Hypothalamus (tissue), 51 donors: ENCODE data around the gene NR3C2.
"Not testable (repeated sequence)": the region's sequence is repeated elsewhere in the genome, so short reads cannot be mapped to it uniquely, and the experiment has no call there.

Source experiments
- DNase-seq, 51 donors: peaks; one replicate each; lab custom pipeline; 2025; lab: John Stamatoyannopoulos, UW

NR3C2 gene

DNA sequence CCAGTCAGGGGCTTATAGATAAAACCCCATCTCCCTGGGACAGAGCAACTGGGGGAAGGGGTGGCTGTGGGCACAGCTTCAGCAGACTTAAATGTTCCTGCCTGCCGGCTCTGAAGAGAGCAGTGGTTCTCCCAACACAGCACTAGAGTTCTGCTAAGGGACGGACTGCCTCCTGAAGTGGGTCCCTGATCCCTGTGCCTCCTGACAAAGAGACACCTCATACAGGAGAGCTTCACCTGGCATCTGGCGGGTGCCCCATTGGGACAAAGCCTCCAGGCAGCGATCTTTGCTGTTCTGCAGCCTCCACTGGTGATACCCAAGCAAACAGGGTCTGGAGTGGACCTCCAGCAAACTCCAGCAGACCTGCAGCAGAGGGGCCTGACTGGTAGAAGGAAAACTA is 359.1 kb downstream of the NR3C2 start:
- not testable (repeated sequence) for DNase-seq

DNA sequence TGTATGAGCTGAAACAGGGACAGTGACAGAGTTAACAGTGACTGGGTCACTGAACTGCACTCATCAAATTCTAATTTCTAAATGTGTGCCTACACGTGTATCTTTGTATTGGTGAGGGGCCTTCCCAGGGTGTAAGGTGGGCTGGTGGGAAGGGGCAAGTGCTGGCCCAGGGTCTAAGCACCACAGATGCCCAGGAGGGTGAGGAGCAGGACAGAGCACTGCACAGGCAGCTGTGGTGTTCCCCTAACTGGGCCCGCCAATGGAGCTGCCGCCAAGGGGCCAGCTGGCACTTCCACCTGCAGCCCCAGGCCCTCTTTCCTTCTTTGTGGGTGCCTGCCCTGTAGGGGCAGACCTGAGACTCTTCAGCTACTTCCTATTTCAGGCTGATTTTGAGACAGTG is 360.5 kb downstream of the NR3C2 start:
- DNase-seq: no peak

DNA sequence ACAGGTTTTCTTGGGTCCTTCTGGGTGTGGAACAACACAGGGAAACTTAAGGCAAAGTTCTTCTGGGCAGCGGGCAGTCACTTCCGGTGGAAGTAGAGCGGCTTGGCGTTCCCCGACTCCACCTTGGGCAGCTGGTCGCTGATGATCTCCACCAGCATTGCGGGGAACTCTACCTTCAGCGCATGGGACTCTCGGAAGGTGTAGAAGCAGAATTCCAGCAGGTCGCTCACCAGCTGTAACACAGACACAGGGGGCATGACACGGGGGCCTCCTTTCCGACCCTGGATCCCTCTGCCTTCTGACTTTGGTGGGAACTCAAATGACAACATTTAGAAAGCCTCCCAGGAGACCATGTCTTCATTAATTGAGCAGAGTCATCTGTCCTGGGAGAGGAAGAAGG is 360.9 kb downstream of the NR3C2 start:
- no peak for DNase-seq

DNA sequence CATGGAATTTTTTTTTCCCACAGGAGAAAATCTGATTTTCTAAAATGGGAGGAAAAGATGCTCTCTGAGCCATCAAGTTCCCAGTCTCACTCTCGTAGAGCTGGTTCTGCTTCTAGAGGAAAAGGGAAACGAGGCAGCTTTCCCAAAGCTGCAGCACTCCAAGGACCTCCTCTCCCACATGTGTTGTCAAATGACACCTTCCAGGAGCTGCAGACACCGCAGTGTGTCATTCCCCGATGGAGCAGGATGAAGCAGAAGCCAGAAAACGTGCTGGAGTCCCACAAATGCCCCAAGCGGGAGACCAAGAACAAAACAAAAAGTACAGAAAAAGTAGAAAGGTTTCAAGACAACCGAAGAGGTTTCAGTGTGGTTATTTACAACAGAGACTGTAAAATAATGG is 362.3 kb downstream of the NR3C2 start:
- no peak for DNase-seq

DNA sequence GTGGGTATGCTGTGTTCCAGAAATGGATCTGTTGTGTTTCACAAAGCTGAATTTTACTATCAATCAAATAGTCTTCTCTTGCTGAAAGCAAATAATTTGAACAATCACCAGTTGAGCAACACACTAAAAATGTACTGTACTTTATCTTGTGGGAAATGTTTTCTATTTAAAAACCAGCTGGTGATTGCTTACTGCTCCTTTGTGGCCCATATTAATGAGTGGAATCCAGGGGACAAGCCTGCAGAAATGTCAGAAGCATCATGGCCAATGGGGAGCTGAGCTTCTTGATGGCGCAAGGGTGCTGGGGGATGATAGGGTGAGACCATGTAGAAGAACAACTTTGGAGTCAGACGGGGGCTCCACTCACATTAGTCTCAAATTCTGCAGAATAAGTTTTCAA is 364.2 kb downstream of the NR3C2 start:
- no peak for DNase-seq

DNA sequence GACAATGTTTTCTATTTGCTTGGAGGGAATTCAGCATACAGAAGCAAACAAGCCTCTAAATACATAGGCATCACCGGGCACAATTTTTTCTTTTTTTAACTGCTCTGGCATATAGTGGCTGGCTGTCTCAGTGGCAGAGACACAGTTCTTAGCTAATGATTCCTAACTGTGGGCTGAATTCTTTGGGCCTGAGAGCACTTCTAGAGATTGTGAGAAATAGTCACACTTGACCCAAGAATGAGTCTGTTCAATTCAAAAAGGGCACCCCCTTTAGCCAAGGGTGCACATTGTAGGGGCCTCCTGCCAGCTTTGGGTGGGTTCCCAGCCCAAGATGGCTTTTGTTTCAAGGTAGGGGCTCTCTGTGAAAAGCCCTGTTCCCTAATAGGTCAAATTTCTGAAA is 364.6 kb downstream of the NR3C2 start:
- no peak for DNase-seq

DNA sequence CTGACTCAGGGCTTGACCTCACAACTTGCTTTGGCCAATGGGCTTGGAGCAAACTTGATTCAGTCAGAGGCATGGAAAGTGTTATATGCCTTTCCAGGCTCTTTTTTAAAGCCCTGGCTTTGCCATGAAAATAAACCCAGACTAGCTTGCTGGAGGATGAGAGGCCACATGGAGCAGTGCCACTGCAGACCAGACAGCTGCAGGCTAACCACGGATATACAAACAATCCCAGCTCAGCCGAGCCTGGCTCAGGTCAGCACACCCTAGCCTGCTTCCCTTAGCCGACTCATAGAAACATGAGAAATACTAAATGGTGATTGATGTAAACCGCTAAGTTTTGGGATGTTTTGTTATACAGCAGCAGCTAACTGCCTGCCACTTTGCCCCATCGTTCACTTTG is 365.2 kb downstream of the NR3C2 start:
- no peak for DNase-seq

DNA sequence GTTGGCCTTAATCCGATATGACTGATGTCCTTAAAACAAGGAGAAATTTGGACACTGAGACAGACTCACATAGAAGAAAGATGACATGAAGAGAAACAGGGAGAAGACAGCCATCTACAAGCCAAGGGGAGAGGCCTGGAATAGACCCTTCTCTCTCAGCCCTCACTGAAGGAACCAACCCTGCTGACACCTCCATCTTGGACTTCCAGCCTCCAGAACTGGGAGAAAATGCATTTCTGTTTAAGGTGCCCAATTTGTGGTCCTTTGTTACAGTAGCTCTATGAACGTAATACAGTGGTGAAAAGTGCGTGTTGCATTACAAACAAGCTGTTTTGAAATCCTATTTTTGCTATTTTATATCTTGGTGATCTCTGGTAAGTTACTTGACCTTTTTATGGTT is 366.8 kb downstream of the NR3C2 start:
- DNase-seq: no peak

DNA sequence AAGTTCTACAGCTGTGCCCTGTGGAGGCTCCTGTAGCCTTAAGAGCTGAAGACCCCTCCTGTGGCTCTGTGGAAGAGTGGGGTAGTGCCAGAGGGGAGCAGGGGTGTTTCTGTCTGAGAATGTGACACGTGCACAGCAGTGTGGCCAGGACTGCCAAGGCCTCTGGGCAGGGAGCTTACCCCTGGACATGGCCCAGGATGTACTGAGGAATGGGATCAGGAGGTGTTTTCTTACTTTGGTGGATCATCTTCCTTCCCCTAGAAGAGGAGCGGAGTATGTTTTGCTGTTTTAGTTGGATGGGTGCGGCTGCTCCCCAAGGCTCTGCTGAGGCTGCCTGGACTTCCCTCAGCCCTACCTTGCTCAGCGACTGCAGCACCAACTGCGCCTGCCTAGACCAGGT is 367.8 kb downstream of the NR3C2 start:
- DNase-seq: no peak

DNA sequence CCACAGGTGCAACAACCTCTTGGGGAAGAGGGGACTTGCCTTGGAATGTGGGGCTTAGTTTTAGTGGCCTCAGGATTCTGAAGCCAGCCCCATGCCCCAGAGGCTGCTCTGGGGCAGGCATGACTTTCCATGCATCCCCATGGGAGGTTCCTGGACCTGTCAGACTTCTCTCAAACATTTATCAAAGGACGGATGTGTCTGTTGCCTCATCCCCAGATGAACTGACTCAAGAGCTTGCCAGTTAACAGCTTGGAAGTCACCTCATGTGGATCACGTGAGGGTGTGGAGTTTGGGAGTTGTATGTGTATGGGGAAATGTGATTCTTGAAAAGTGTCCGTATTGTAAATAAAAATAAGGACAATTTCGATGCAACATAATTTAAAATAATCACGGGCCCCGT is 368.9 kb downstream of the NR3C2 start:
- no peak for DNase-seq

DNA sequence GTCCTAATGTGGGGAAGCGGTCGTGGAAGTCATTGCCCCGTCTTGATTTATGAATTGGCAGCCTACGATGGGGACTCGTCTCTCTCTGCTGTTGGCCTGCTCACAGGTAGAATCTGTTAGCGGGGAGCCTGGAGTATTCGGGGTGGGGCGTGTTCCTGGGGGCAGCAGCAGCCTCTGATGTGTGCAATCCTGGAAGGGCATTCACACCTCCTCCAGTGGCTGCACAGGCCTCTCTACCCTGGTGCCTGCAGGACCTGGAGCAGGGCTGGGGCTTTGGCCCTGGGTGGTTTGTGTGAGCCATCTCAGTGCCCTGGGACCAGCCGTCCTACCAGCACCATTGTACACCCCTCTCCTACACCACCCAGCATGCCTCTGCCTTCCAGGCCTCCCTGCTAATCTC is 369.4 kb downstream of the NR3C2 start:
- DNase-seq: no peak

DNA sequence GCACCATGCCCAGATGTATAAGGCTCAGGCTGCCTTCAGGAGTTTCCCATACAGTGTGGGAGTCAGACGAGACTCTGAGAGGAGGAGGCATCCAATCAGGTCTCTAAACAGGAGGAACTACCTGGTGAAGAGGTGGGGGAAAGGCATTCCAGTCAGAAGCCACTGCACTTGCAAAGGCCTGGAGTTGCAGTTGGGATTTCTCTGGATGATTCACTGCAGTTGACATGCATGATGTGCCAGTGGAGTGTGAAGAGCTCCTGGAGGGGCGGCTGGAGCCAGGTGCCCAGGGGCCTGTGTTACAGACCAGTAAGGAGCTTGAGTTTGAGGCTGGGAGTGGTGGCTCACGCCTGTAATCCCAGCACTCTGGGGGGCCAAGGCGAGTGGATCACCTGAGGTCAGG is 371.2 kb downstream of the NR3C2 start:
- no peak for DNase-seq

DNA sequence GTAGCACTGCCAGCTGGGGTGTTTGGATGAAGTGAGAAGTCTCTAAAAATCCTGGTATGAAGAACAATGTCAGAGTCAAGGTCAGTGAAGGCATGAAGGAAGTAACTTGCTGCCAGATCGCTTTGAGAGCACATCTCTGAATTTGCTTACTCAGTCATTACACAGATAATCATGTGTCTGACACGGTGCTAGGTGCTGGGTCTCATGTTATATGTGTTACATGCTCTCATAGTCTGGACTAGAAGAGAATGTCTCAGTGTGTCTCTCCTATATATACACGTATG is 372.4 kb downstream of the NR3C2 start:
- DNase-seq: no peak

DNA sequence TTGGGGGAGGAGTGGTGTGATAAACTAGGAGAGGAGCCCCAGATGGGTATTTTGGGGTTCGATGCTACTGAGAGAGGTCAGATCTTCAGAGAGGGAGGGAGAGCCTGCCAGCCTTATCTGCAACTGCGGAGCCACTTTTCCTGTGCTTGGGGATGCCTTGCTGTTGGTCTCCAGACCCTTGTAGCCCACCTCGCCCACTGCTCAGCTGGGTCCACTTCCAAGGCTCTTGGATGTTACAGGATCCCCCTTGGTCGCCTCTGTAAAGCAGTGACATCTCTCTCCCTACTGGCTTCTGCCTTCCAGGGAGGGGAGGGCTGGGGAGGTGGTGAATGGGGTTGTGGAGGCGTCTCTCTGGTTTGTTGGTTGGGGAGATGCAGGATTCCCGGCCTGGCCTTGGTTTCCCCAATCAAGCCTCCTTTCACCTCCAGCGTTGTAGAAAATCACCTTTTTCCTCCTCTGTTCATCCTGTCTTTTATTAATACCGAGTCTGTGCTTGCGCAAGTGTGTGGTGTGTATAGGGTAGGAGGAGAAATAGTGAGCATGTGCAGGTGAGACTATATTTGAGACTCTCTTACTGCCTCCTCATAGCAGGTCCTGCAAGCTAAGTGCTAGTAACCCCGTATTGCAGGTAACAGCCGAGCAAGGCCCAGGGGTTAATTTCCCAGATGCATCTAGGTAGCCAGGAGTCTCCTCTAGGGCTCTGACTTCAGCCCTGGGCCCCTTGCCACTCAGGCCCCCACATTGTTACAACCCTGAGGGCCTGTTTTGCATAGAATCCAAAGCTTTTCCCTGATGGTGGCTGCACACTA is 372.9 kb downstream of the NR3C2 start:
- DNase-seq: peak in 1 of 51 donors; percentile 30

DNA sequence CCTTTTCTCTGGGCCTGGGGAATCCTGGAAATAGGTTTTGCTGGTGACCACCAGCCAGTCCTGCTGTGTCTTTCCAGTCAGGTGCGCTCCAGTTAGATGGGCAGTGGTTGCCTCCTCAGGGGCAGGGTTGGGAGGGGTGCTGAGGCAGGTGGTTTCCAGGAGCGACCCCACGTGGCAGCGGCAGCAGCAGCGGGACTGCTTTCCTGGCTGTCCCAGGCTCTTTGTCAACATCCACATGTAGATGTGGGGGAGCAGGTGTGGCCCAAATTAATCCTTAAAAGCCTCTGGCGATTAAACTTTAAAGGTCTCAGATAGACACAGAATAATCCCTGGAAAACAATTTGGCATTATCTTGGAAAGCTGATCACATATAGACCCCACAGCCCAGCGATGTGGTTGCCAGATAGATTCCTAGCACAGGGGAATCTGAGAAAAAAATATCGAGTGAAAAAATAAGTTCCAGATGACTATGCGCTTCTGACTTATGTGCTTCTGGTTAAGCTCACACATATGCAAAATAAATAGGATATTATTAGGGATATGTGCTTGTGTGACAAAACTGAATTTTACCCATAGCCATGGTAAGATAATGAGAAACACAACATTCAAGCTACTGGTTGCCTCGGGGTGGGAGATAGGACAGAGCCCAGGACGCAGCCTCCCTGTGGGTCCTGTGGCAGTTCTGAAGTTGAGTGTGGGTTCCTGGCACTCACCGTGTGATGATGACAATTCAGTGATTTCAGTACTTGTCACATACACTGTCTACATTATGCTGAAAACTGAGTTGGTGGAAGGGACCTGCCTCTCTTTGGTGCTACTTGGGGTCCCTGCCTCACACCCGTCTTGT is 373.9 kb downstream of the NR3C2 start:
- no peak for DNase-seq

DNA sequence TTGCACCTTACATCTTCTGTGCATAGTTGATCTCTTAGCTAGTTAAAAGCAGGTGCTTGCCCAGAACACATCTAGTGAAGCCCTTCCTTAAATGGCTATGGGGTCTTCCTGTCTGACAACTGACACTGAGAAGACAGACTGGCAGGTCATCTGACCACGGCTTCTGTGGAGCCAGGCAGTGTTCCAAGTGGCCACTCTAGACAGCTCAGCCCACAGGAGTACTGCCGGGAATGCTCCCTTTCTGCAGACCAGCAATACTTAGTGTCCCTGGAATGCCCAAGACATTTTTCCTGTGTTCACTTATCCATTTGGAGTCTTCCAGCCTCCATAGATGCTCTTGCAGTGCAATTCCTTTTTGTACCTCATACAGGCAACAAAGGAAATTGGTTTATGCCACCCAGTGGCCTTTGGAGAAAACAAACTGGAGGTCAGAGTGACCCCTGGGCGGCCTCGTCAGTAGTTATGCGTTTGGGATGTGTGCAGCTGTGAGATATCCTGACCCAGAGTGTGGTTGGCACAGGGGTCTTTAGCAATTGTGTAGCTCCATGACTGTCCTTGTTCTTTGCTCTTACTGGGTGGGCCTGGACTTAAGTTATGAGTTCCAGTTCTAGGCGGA is 374.8 kb downstream of the NR3C2 start:
- peak in 4 of 51 donors; percentile 9 to 13 (median 10) for DNase-seq

DNA sequence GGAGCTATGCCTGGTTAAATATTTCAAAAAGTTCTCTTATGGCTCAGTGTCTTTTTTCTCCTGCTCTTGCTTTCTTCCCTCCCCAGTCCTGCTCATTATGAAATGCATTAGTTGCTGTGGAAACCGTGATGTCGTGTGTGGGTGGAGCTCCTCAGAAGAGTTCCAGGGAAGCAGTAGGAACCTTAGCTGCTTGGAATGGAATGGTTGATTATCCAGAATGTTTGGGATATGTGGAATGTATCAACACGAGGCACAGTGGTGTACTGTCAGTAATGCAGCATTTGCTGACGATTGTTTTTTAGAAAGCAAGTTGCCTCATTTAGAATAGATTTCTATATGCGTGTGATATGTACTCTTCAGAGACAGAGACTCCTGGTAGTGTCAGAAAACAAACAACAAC is 377.1 kb downstream of the NR3C2 start:
- DNase-seq: peak in 10 of 51 donors; percentile 5 to 63 (median 11)

DNA sequence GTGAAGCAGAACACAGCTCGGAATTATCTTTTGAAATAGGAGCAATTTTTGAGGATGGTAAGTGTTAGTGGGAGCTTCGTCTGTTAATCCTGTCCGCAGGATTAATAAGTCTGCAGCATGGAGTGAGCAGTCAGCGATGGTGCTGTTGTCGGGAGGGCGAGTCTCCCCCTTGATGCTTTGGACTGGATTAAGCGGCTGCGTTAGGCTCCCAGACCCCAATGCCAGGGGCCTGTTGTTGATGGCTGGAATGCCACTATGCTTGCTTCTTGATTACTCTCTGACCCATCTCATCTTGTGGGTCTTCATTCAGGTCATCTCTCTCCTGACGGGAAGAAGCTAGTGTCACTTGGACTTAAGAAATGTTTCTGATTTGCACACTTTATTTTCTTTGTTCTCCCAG is 377.8 kb downstream of the NR3C2 start:
- DNase-seq: no peak

DNA sequence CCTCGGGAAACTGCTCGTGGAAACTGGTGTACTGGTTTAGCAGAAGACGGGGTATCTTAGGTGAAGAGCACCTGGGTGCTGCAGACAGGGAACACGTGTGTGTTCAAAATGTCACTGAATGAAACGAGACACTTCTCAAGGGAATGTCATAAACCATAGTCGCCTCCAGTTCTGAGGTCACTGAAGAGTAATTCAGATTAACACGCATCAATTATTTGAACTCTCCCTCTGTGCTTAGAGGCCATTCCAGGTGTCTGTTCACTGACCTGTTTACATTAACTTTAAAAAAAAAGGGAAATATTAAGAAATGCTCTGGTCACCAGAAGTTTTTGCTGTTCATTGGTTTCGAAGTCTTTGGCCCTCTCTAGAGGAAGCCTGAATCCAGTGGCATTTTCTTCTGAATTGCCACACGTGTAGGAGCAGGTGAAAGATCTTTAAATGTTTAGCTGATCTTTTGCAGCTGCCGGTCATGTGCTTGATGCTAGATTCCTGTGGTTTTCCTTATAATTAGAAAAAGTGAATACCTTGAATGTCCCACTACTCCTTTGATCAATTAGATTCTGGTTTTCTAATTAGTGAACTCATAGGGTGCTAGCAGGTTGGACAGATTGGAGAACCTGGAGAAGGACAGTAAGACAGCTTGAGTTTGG is 379.8 kb downstream of the NR3C2 start:
- no peak for DNase-seq

DNA sequence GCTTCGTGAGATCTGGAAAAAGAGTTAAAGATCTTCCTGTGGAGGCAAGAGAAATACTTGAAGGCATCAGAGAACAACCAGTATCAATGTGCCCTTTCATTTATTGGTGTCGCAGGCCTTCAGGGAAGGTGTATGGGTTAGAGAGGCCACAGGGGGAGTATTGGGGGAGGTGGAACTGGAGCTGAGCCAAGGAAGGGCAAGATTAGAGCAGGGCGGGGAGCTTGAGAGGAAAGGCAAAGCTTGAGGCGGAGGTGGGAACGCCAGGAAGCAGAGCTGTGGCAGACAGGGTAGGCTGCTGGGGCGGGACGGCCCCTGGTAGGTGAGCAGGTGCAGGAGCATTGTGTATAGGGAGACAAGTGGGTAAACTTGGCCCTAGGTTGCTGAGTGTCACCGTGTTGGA is 380.4 kb downstream of the NR3C2 start:
- no peak for DNase-seq

DNA sequence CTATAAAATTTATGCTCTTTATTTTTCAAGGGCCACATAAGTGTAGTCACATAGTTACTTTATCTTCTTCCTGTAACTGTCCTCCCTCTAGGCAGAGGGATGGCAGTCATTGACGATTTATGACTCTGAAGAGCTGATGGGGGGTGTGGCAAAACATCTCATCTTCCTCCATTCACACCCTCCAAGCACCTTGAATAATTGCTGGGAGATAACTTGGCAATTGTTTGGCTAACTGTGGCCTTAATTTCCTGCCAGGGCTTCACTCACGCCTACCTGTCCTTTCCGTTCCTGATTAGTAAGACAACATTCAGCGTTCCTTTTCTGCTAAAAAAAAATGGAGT is 381.1 kb downstream of the NR3C2 start:
- no peak for DNase-seq
